KG1 (cell line): ENCODE results near the gene OR5AR1.
"Not testable (repeated sequence)": the region's sequence is repeated elsewhere in the genome, so short reads cannot be mapped to it uniquely, and the experiment has no call there.

Experiments used
- DNase-seq: peaks from one replicate; lab custom pipeline; 2025; lab: John Stamatoyannopoulos, UW

Gene OR5AR1

DNA sequence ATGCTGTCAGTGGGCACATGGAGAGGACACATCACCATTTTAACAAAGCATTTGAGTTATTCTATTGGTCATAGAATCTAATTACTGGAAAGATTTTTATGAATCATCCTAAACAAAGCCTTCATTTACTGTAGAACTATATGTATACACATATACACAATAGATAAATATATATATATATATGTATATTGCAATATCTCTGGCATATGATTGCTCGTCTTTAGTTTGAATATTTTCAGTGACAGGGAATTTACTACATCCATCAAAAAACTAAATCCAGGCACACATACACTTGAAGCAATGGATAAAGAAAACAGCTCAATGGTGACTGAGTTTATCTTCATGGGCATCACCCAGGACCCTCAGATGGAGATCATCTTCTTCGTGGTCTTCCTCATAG is at the start of gene OR5AR1:
Gene OR5AR1 (plus strand): TSS at position 301 of the 400 bp plus-strand sequence. CDS start 0 bp downstream, at position 301.
- DNase-seq, result no peak

DNA sequence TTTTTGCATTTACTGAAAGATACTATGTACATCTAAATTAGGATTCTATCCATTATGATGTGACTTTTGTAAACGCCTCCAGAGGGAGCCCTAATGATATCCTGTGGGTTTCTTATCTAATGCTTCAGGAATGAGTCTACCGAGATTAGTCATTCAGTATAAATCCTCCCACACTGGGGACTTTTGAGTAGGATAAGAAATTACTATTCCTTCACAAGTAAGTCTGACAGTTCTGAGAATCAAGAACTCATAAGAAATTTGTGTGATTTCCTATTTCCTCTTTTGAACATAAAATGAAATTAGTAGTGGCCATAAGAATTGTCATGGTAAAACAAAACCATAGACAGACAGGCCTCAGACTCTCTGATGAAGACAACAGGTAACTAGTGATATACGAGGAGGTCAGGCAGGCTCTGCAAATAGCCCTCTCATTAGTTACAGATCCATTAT is 38.8 kb upstream of the OR5AR1 start:
- no peak for DNase-seq

DNA sequence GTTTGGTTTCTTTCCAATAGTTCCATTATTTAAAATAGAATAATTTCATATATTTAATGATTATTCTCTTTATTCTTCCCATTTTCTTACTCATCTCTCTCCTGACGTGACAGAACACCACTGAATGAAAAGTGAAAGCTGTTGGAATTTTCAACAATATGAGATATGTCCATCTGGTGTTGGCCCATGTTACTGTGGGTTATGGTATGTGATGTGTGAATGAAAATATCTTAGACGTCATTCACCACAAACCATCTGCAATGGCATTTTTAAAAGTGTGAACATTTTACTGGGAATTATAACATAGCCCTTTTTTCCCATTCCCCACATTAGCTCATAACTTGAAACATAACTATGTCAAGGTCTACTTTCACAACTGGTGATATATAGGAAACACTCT is 37.5 kb upstream of the OR5AR1 start:
- DNase-seq, result no peak

DNA sequence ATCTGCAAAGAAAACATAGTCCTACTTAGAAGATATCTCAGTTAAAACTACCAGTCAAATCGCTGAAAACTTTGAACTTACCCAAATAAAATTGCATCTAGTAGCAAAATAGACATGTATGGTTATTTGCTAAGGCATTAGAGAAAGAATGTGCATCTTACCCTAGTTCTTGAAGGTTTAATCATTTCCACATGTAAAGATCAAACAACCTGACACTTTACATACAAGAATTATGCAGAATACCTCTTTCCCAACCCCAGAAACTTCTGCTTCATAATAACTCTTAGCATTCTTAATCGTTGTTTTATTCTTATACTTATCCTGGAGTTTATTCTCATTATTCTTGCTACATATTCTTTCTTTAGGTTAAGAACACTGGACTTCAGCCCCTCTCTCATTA is 31.2 kb upstream of the OR5AR1 start:
- DNase-seq, result no peak

DNA sequence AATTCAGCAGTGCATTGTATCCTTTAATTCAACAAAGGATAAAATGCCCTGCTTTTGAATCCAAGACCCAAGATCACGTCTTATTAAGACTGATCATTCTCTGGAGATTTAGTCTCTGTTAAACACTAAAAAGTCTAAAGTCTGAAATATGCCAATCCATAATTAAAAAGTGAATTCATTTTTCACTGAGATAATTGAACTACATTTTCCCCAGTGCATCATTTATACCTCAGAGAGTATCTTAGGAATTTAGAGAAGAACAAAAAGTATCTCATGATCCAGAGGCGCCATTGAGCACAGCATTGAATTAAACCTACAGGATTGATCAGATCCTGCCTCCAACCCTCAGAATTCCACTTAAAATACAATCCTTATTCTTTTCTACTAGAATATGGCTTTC is 26.6 kb upstream of the OR5AR1 start:
- no peak for DNase-seq

DNA sequence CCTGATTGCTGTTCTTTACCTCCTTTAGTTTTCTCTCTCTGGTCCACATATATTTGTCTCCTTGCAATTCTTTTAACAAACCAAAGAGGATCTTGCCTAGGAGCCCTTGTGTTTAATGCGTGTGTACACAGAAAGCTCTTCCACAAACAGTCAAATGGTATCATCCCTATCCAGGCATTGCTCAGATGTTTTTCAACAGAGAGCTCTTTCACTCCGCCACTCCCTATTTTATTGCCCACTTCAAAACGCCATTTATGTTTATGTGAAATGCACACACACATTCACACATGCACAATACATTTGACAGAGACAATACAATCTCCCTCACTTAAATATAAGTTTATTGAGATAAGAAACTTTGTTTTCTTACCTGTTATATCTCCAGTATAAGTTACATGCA is 26.0 kb upstream of the OR5AR1 start:
- no peak for DNase-seq

DNA sequence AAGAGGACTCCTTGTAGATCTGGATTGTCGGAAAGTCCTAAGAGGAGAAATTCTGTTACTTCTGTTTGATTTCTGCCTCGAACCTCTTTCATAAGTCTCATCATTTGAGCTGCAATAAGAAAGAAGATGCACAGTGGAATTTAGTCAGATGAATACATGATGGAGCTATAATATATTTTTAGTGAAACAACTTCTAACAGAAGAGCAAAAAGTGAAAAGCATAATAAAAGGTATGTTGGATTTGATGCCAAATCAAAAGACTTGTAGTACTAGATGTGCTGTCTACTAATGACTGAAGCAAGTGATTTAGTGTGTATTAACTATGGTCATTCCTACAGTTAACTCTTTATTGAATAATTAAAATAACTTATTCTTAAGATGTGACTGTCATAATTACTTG is 21.1 kb upstream of the OR5AR1 start, which contains the start of gene OR5AP2:
Gene OR5AP2 (minus strand): TSS at position 101 of the 400 bp plus-strand sequence. CDS start 0 bp downstream, at position 101.
- no peak for DNase-seq

DNA sequence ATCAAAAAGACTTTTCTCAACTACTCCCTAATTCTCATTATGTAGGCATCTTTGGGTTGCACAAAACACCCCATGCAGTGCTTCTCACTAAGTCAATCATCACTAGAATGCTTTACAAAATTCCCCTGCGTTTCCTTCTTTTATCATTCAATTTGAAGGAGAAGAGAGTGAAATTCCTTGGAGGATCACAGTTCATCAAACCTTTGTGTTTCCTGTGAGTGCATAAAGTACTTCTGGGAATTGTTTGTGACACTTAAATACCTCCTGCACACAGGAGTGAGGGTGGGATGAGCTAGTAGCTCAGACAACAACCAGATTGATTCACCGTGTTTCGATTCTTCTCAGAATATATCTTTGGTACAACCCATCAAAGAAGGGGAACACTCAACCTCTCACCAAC is 3.7 kb upstream of the OR5AR1 start:
- DNase-seq, result no peak

DNA sequence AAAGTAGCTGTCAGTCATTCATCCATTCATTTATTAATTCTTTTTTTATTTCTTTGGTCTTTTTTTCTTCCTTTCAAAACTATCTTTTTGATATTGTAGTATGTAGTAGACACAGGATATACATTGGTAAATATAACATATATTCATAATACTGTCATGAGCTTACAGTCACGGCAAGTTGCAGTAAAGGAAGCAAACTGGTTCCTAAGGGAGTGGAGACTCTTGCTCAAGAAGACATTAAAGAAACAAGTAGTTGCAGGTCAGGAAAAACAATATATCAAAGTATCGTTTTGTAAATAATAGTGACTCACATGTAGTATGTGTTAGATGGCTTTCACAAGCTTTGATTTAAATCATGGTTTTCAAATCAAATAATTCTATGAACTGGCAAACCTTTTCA is 7.5 kb downstream of the OR5AR1 start:
- DNase-seq, result no peak

DNA sequence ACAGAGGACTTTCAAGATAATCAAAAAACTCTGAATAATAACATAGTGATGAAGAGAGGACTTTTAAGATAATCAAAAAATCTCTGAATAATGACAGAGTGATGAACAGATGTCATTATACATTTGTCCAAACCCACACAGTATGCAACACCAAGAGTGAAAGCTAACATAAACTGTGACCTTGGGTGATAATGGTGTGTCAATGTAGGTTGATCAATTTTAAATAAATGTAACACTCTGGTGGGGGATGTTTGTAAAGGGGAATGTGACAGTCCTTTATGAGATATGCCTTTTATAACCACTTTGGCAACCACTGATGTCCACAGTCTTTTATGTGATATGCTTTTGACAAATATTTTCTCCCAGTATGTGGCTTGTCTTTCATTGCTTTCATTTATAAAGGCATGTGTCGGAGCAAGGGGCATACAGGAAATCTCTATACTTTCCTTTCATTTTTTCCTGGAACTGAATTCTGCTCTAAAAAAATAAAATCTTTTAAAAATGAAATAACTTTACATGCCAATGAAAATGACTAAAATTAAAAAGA is 25.1 kb downstream of the OR5AR1 start:
- no peak for DNase-seq

DNA sequence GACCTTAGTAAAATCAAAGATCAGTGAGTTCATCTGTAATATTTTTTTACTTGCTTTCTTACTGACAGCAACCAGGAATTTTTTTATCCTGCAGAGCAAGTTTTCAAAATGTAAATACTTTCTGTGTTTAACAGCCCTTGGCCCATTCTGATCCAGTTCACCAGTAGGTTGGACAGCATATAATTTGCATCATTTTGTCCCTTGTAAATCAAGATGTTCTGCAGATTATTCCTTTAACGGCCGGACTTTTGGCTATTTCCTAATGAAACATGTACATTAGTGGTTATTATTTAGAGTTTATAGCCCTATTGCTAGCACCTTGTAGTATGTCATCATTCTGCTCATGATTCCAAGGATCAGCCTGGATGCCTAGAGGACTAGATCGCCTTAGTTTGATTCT is 27.7 kb downstream of the OR5AR1 start:
- not testable (repeated sequence) for DNase-seq

DNA sequence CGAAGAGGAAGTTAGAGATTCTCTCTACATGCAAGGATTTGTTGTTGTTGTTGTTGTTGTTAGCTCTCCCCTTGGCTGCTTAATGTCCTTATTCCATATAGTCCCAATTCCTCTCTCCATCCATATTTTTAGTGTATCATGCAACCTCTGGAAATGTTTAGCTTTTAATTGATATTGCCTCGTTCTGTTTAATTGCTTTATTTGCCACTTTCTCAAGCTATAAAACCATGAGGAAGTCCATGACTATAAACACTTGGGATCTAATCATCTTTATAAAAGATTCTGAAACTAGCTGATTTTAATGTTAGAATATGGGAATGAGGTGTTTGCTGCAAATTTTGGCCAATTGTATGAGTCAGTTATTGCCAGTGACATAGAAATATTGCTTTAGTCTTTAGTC is 29.9 kb downstream of the OR5AR1 start:
- no peak for DNase-seq

DNA sequence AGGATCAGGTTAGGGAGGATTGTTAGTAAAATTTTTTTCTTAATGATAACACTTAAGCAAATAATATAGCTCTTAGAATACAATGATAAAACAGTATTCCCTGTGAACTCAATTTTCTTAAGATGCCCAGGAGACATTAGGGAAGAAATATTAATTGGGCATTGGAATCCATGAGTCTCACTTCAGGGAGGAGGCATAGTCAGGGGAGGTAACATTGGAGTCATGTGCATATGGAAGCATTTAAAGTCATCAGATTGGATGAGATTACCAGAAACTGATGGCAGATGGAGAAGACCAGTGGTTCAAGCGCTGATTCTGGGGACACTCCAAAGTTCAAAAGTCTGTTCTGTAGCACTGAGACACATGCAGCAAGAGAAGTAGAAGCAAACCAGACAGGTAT is 35.3 kb downstream of the OR5AR1 start, which contains the start of gene OR9G1:
Gene OR9G1 (plus strand): TSS at position 301 of the 400 bp plus-strand sequence. CDS start 1,293 bp downstream, outside the sequence.
- DNase-seq, result no peak

DNA sequence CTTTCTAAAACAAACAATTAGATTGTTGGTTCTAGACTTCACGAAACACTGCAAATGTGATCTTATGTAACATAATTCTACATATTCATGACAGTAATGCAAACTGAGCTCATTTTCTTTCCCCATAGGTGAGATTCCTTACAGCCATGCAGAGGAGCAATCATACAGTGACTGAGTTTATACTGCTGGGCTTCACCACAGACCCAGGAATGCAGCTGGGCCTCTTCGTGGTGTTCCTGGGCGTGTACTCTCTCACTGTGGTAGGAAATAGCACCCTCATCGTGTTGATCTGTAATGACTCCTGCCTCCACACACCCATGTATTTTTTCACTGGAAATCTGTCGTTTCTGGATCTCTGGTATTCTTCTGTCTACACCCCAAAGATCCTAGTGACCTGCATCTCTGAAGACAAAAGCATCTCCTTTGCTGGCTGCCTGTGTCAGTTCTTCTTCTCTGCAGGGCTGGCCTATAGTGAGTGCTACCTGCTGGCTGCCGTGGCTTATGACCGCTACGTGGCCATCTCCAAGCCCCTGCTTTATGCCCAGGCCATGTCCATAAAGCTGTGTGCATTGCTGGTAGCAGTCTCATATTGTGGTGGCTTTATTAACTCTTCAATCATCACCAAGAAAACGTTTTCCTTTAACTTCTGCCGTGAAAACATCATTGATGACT is 36.9 kb downstream of the OR5AR1 start:
- DNase-seq, result peak; percentile 15

DNA sequence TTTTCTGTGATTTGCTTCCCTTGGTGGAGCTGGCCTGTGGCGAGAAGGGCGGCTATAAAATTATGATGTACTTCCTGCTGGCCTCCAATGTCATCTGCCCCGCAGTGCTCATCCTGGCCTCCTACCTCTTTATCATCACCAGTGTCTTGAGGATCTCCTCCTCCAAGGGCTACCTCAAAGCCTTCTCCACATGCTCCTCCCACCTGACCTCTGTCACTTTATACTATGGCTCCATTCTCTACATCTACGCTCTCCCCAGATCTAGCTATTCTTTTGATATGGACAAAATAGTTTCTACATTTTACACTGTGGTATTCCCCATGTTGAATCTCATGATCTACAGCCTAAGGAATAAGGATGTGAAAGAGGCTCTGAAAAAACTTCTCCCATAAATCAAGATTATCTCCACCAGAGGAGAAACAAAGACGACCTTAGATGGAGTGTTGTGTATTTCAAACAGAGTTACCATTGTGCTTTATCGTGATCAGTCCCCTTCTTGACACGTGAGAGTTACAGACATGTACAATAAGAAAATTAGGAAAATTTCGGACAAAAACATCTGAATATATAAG is 37.5 kb downstream of the OR5AR1 start:
- DNase-seq, result no peak

DNA sequence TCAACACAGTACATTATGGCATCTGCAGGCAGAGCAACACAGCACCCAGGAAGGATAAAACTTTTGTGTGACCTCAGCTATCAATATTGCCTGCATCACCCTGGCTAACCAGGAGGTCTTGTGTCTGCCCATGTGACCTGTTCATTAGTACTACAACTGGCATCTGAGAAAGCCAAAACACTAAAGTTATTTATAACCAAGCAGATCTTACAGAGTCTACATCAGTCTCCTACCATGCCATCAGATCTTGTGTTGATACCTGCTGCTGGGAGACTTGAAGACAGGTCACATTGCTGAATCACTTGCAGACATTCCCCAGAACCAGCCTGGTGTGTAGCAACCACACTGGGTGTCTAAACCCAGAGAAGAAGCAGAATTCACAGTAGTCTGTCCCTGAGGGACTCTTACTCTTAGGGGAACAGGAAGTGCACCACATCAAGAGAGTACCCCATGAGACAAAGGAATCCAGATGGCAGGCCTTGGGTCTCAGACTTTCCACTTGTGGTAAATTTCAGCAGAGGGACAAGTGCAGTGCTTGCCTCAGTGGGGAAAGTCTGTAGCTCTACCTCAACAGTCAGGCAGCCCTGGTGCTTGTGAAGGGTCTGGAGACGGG is 42.4 kb downstream of the OR5AR1 start:
- no peak for DNase-seq

DNA sequence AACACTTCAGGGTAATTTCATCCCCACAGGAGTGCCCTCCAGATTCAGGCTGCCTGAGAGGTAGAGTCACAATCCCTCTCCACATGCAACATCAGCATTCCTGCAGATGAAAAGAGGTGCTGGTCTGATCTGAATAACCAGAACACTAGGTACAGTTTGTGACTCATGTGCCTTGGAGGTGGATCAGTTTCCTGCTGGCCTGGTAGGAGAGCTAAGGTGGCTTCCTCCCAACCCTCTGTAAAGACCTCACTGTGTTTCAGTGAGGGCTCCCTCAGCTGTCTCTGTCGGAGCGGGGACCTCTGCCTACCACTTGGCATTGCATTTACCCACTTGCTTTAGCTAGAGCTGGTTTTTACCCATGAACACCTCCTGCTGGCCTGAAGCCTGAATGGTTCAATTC is 43.0 kb downstream of the OR5AR1 start:
- DNase-seq, result no peak

DNA sequence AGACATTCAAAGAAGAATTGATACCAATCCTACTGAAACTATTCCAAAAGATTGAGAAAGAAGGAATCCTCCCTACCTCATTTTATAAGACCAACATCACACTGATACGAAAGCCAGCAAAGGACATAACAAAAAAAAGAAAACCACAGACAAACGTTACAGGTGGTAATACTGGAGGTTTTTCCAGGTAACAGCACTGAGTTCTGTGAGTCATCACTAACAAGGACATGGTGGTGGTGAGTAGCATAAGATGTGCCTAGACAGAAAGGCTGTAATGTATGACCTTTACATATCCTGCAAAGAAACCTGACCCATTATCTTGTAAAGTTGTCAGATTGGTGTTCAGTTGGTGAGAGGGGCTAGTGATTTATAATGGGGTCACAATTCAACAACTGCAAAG is 50.7 kb downstream of the OR5AR1 start:
- no peak for DNase-seq
